ENCODE measurements around the gene EDC3. TPM values are rescaled to one million over a fixed set of nuclear protein-coding genes. Genes with fewer than 3 reads are reported as not detected.
"Not testable (repeated sequence)": the region's sequence is repeated elsewhere in the genome, so short reads cannot be mapped to it uniquely, and the experiment has no call there.

Gene EDC3, protein sequence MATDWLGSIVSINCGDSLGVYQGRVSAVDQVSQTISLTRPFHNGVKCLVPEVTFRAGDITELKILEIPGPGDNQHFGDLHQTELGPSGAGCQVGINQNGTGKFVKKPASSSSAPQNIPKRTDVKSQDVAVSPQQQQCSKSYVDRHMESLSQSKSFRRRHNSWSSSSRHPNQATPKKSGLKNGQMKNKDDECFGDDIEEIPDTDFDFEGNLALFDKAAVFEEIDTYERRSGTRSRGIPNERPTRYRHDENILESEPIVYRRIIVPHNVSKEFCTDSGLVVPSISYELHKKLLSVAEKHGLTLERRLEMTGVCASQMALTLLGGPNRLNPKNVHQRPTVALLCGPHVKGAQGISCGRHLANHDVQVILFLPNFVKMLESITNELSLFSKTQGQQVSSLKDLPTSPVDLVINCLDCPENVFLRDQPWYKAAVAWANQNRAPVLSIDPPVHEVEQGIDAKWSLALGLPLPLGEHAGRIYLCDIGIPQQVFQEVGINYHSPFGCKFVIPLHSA
- total RNA-seq: 41.7 and 51.2 TPM in 2 replicates

GRCh38 chr15:74695597-74696397 lies at the start of gene EDC3:
Gene EDC3, minus strand, starts transcription at chr15:74696024. Its CDS starts 20,900 bp downstream, at chr15:74675124.
- intact Hi-C loops (cut with micrococcal nuclease): loop anchor here (1.0 to 5.0 kb wide), 10 partner anchors 31 to 703 kb away; partner anchors contain the start of genes ARID3B, CLK3, PML and PPCDC

DNA sequence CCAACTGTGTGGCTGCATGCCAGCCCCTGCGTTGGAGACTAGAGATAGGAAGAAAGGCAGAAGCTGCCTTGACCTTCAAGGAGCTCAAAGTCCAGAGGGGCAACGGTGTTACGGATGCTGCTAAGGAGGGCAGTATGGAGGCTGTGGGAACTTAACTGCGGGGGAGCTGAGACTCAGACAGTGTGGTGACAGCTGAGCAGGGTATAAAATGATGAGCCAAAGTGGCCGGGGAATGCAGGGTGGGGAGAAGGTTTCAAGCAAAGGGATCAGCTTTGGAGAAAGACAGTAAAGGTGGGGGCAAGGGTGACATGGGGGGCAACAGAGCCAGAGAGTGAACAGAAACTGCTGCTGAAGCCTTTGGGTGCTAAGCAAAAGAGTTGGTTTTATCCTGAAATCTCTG lies 46.6 kb upstream of the EDC3 start:
- intact Hi-C loops (cut with micrococcal nuclease): no loop called here

- intact Hi-C loops (cut with micrococcal nuclease): not testable (repeated sequence)
These were observed 42.4 kb upstream of the EDC3 start for GRCh38 chr15:74738239-74738638.

- intact Hi-C loops (cut with micrococcal nuclease): no loop called here
These were observed 39.5 kb upstream of the EDC3 start for GRCh38 chr15:74735305-74735704.

DNA sequence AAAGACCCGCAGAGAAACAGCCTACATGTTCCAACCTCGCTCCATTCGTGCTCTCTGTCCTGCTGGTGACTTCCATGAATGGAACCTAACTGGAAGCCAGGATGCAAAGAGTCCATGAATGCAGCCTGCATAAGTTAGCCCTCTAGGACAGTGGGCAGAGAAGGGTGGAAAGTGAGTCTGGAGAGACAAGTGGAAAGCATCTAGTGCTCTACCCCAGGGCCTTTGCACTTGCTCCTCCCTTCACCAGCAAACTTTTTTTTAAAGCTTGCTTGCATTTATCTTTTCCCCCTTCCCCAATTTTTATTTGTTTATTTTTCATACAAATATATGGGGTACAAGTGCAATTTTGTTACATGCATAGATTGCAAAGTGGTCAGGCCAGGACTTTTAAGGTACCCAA lies 37.4 kb upstream of the EDC3 start:
- intact Hi-C loops (cut with micrococcal nuclease): no loop called here

GRCh38 chr15:74732846-74733245 lies 37.0 kb upstream of the EDC3 start:
- intact Hi-C loops (cut with micrococcal nuclease): no loop called here

DNA sequence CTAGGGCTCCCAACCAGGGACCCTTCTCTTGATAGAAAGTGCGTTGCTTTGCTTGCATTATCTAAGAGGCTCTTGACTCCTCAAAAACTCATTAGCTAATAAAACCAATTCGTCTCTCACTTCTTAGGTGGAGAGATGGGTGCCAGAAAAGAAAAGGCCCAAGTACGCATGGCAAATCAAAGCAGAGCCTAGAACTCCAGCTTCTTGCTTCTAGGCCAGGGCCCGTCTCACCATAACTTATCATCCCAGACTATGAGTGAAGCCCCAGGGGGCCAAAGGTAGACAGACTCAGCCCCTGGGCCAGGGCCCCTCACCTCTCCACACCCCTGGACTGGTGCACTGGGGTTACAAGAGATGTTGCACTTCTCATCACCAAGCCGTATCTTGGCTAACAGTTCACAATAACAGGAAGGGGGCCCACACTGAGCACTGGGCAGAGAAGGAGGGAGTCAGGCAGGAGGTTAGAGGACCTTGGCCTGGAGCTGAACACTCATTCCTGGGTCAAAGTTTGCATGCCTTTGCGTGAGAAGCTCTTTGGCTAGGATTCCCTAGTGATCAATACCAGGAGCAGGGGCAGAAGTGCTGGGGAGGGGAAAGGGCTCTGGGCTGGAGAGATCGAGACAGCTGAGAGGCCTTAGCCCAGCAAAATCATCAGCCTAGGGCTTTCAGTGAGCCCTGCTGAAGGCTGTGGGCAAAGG lies 34.9 kb upstream of the EDC3 start:
- intact Hi-C loops (cut with micrococcal nuclease): no loop called here

- intact Hi-C loops (cut with micrococcal nuclease): not testable (repeated sequence)
These were observed 33.5 kb upstream of the EDC3 start for GRCh38 chr15:74729372-74729771.

GRCh38 chr15:74728699-74729098 lies 32.9 kb upstream of the EDC3 start:
- intact Hi-C loops (cut with micrococcal nuclease): not testable (repeated sequence)

GRCh38 chr15:74727727-74728126 lies 31.9 kb upstream of the EDC3 start:
- intact Hi-C loops (cut with micrococcal nuclease): no loop called here

GRCh38 chr15:74726774-74727164 lies 30.9 kb upstream of the EDC3 start:
- intact Hi-C loops (cut with micrococcal nuclease): loop anchor here (1.0 kb wide), 1 partner anchor 30 kb away; the partner anchor contains the start of gene EDC3

DNA sequence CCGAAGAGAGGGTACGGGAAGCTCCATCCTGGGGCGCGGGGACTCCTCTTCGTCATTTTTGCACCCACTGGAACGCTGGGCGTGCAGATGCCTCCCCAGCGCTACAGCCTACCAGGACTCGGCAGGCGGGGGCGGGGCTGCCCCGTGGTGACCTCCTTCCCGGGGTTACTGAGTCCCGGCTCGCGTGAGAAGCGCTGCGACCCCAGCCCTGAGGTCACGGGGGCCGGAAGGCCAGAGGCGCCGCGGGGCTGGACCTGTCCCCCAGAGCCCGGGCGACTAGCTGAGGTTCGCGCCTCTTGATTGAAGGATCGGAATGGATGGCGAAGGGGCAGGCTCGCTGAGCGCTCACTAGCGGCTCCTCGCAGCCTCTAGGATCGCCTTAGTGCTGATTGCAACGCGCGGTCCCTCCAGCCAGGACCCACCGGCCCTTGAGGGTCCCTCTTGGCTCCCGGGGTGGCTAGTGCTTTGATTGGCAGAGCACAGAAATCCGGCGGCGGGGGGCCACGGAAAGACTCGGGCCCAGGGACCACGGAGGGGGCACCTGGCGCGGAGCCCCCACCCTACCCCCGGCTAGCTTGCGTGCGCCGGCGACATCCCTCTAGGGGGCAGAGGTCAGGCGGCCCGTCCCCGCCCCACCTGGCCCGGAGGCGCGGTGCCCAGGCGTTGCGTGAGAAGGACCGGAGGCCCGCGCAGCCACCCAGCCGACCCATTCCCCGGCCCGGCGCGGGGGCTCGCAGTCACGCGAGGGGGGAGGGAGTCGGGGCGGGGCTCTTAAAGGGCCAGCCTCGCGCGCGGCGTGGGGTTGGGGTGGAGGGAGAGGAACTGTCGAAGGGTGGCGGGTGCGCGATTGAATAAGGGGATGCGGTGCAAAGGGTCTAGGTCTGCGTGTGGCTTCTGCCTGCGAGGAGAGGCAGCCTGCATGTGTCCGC lies 30.3 kb upstream of the EDC3 start:
- intact Hi-C loops (cut with micrococcal nuclease): loop anchor here (1.0 to 2.0 kb wide), 3 partner anchors 30 to 75 kb away; partner anchors contain the start of gene EDC3

- intact Hi-C loops (cut with micrococcal nuclease): loop anchor here (2.0 kb wide), 2 partner anchors 44 to 76 kb away; no protein-coding TSS in a partner anchor
These were observed 29.5 kb upstream of the EDC3 start, which contains the start of gene CYP1A1 for GRCh38 chr15:74725225-74725774. Gene CYP1A1, minus strand, starts transcription at chr15:74725528. Its CDS starts 2,431 bp downstream, at chr15:74723097.

DNA sequence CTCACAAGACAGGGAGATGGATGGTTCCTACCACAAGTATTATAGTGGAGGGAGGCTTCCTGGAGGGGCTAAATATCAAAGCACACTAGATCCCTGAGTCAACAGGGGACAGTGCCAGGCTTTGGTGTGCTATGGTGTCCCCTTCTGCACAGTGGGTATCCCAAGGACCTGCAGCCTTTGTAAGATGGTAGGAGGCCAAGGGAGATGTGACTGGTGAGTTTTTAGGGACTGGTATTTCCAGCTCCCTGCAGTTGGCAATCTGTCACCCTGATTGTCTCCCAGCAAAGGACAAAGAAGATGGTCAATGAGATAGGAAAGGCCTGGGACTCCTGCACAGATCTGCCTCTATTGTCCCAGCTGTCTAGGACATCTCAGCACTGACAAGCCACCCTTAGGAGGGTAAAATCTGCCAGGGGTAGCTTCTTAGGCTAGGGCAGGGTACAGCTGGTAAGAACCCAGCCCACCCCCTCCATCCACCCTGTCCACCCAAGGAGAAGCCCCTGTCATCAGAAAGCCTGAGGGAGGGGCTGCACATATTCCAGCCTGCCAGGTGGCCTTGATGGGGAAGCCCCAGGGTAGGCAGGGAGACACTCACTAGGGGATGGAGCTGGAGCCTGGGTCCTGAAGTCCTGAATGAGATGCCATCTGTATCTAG lies 28.9 kb upstream of the EDC3 start:
- intact Hi-C loops (cut with micrococcal nuclease): loop anchor here (2.0 kb wide), 2 partner anchors 44 to 76 kb away; no protein-coding TSS in a partner anchor

- intact Hi-C loops (cut with micrococcal nuclease): loop anchor here (2.0 kb wide), 2 partner anchors 45 to 77 kb away; no protein-coding TSS in a partner anchor
These were observed 28.0 kb upstream of the EDC3 start for GRCh38 chr15:74723754-74724334.

- intact Hi-C loops (cut with micrococcal nuclease): no loop called here
These were observed 27.4 kb upstream of the EDC3 start for GRCh38 chr15:74723187-74723586.

DNA sequence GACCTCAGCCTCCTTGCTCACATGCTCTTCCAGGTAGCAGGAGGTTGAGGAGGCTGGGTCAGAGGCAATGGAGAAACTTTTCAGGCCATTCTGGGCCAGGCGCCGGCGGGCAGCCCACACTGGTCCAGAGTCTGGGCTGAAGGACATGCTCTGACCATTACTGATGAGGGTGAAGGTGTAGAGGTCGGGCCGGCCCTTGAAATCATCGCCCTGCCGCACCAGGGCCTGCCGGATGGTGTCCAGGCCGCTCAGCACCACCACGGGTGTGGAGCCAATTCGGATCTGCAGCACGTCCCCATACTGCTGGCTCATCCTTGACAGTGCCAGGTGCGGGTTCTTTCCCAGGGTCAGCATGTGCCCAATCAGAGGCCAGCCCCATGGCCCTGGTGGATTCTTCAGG lies 26.8 kb upstream of the EDC3 start:
- intact Hi-C loops (cut with micrococcal nuclease): no loop called here

- intact Hi-C loops (cut with micrococcal nuclease): no loop called here
These were observed 20.8 kb upstream of the EDC3 start for GRCh38 chr15:74716651-74717050.

- intact Hi-C loops (cut with micrococcal nuclease): no loop called here
These were observed 16.5 kb upstream of the EDC3 start for GRCh38 chr15:74712311-74712710.
